GM18517 (cell line): ENCODE data around the gene ARHGAP24.

Experiments
- ATAC-seq: cut with Tn5 transposase; IDR thresholded peaks from one replicate; pipeline ENCODE4 v1.9.1; 2021; ENCODE audit warnings: mild to moderate bottlenecking, moderate library complexity; ENCODE audit not compliant: unreplicated experiment

ARHGAP24 gene

DNA sequence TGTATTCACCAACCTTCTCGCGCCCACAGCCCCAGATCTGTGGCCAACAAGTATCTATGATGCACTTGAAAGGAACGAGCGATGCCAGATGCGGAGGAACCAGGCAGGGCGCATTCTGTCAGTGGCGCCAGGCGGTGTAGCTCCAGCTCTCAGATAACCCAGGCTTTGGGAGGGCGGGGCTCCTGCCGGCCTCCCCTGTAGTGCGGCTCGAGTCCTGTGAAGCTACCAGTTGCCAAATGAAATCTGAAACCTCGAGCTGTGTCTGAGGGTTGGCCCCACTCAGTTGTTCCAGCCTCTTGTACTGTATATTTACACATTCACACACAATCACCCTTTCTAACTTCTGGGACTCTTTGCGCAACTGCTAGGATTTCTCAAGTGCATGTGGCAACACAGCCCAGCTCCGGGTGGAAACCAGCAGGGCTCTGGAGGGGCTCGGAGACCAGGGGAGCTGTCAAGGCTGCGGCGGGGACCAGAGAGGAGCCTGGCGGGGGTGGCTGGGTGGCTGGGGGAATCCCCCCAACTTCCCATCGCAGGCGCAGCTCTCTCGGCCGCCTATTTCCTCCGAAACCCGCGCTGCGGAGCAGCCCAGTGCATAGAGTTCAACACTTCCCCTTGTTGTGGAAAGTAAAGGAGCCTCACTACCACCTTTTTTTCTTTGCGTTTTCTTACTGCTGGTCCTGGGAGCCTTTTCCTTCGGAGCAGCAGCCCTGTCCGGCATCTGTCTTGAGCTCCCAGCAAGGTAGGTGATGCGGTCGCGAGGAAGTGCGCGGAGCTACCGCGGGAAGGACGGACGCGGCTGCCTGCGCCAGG, at the start of gene ARHGAP24:
TSS of gene ARHGAP24 (plus strand) at position 333 of the 813 bp plus-strand sequence.
- ATAC-seq = peak; percentile 95

DNA sequence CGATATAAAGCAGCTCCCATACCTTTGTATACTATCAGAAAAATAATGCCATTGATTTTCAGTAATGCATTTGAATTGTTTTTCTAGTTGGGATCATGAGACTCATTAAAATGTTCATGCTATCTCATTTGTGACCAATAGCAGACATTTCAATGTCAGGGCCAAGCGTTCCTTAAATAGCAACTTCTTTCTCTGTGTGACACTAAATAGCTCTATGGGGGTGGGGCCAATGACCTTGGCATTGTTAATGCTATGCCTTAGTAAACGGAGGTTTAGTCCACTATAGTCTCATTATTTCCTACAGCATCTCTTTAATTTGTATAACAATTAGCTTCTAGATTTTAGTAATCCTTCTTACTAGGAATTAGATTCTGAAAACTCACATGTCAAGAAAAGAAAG, 48.6 kb upstream of the ARHGAP24 start:
- no peak for ATAC-seq

DNA sequence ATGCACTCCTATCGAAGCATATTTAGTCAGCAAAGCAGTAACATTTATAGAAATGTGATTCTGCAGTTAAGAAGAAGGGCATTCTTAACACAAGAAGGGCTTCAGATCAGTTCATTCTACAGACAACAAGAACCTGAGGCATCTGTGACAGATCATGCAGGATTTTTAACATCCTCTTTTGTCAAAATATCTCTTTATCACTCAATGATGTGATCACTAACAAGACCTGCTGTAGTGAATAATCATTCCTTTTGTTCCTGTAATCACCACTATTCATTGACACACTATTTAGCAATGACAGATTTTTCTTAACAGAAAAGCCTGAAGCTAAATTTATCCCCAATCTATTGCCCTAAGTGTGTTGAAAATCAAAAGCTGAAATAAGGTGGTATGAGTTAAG, 47.8 kb upstream of the ARHGAP24 start:
- no peak for ATAC-seq

DNA sequence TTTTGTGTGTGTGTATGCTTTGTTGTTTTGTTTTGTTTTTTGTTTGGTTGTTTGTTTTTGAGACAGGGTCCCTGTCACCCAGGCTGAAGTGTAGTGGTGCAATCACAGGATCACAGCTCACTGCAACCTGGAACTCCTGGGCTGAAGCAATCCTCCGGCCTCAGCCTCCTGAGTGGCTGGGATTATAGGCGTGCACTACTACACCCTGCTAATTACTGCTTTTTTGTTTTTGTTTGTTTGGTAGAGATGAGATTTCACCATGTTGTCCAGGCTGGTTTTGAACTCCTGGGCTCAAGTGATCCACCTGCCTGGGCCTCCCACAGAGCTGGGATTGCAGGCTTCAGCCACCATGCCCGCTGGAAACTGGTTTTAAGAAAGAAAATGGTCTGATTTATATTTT, 44.7 kb upstream of the ARHGAP24 start:
- ATAC-seq = no peak

DNA sequence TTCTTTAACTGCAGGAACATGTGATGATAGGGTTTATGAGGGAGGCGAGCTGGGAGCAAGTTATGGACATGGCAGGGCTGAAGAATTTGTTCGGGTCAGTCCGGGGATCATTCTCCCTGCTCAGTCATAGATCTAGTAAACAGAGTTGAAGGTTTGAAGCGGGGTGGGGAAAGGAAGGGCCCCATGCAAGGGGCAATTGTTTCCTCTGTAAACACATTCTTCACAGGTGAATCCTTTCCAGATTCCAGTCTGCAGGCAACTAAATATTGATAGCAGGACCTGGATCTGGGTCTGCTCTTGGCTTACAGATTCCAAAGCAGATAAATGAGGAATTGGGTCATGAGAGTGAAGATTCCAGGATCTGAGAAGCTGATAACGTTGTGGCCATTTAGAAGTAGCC, 44.3 kb upstream of the ARHGAP24 start:
- ATAC-seq = no peak

DNA sequence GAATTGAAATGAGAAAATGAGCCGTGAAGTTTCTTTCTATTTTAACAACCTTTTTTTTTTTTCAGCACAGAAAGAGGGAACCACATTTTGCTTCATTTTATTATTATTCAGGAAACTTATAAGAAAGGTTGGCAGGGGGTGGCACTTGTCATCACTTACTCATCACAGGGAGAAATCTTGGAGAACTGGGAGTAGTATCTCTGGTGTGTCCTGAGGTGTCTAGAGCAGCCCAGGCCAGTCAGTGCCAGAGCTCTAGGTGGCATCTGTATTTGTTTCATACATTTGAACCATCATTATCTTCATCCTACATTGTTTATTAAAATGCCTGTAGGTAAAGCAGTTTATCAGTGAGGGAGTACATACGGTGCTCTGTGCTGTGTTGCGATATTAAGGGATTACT, 43.8 kb upstream of the ARHGAP24 start:
- ATAC-seq = no peak

DNA sequence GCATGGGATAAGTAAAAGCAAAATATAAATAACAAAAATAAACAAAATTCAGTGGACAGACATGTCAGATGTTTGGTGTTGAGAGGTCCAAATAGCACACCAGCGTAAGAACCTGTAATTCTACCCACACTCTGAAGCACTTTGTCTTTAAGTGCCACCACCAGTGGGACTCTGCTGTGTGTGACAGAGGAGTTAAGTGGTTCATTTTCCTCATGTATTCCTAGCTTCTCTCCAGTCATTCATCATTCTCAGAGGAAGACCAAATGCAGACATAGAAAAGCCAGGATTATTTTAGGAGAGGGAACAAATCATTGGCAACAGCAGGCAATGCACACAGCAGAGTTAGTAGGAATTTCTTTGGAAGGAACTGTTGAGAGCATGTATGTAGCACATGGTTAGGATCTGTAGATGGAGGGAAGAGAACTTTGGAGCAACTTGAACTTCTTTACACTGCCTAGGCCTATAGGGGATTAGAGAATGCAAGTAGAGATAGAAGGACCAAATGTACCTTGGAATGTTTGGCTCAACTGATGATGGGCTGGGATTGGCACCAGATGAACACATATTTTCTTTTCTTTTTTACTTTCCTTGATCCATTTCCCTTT, 43.0 kb upstream of the ARHGAP24 start:
- no peak for ATAC-seq

DNA sequence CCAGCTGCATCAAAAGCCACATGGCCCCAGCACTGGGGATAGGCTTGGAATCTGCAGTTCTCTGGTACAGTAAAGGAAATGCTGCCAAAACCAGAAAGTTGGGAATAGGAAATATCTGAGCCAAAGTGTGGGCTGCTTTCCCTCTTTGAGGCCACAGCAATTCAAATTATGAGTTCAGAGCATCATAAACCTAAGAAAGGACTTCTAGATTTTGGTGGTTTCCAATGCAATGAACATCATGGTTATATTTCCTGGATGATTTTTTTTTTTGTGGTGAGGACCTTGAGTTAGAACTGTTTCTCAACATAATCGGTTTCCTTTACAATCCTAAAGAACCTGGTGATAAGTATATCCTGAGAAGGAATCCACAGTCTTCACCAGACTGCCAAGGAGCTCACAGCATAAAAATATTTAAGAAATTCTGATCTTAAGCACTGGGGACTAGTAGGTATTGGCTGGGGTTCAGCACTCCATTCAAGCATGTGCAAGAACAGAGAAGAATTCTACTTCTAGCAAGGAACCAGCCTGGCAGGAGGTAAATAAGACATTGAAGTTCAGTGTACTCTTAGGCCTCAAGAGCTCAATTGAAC, 29.8 kb upstream of the ARHGAP24 start:
- ATAC-seq = no peak

DNA sequence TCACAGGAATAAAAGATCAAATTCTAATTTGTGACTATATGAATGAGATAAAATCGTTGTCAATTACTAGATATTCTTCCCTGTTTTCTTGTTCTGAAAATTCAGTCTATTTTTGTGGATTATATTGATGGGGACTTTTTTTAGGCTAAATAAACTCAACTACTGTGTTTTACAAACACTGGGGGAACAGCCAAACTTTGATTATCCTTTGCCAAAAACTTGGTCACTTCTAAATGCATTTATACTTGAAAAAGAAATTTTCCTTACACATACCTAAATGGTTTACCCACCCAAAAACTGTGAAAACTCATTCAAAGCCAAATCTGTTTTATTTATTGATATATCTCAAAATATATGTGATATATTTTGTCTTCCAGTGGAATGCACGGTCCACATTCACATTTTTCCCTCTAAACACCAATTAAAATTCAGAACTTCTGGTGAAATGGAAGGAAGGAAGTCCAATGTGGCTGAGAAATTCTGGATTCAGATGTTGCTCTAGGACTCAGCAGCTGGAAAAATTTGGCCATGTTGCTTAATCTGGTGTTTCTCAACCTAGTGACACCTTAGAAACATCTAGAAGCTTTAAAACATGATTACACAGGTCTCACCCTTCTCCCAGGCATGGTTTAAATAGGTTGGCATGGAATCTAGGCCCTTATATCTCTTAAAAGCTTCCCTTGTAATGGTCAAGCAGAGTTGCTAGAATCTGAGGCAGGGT, 28.6 kb upstream of the ARHGAP24 start:
- ATAC-seq = no peak

DNA sequence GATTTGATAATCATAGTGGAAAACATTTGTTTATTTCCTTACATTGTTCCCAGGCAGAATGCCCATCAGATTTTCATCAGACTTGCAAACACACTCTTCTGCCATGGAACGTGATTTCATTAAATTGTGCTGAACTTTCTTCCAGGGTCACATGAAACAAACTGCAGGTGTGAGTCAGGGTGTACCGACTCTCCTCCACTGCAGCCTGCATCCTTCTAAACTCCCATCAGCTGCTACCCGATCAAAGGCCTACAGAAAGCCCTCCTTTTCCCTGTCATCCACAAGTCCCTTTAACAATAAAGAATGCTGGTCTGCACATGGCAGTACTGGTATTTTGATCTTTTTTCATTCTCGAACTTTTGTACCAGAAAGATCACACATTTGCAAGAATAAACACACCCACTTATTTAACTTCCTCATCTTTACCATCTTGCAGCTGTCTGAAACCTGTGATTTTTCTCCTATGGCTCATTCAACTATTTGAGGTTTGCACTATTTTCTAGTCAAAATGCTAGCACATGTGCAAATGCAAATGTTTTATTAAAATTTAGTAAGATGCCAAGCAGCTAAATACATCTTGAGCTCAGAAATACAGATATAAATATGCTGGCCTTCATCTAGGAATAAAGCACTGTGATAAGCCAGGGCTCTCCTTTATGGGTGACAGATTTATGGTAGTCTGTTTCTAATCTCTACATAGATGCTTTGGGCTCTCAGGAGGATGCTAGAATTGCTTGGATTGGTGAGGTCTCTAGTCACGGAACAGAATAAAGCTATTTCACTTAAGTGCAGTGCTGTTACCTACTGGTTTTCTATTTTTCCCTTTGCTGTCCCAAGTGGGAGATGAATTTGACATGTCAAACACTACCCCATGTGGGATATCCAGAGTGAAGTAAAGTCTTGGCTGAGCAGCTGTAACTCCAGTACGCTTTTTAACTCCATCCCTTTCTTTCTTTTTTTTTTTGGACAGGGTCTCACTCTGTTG, 25.8 kb upstream of the ARHGAP24 start:
- no peak for ATAC-seq

DNA sequence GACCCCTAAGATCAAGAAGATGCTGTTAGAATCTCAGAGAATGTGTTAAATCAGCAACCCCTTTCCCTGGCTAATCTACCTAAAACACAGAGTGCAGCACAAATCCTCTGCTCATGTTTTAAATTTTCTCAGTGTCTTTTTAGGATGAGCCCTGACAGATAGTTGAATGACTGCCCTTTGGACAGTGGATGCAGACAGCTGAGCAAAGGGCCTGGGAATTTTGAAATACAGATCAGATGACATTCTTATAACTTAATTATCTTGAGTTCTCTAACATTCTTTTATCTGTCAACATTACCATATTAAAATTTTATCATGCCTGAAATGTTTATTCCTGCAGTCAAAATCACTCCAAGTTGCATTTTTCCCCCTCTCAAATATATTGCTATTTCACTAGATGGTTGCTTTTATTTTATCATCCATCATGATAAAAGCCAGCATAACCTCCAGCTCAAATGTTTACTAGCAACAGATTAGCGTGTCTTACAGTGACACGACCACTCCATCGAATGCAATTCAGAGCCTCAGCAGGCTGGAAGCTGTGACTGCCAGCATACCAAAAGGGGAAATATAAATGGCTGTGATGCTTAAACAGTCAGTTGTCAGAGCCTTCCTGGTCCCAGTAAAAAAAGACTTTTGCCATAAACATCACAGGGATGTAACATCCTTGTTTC, 22.8 kb upstream of the ARHGAP24 start:
- no peak for ATAC-seq

DNA sequence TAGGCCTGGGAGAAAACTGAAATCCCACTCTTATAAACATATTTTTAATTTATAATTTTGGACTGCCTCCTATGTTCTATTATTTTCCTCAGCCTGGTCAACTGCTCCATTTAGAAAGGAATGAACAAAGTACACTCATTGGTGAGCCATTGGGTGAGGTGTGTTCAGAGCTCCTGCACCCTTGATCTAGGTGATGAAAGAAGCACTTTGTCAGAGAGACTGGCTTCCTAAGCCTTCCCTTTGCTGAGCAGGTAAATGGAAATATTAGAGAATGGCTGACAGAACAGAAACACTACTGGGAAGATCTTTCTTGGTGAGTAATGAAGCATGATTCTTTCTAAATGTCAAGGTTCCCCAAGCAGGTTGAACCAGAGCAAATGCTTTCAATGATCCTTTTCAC, 19.0 kb upstream of the ARHGAP24 start:
- no peak for ATAC-seq

DNA sequence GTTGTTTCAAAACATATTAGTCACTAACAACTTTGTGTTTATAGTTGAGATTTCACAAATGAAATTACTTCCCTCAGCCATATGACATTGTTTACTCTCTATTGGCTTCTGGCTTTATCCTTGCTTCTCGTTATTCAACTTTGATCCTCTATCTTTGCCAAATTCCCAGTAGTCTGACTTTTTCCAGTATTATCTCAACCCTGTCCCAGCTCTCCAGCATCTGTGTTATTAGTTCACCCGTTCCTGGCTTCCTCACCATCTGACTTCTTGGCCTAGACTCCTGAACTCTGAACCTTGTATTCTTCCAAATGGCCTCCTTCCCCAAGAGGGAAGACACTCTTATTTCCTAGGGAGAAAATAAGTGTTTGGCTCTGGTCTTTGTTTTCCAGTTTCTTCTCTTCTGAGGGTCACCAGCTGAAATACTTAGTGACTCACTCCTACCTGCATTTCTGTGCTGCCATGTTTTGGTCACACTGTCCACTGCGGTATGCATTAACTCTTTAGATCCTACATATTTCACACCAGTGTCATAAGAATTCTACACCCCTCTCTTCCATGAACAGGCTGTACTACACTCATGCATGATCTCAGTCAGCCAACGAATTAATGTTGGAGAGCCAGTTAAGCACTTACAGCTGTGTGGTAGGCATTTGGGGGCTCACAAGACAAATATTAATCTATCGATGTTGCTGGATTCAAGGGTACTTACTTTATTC, 17.0 kb upstream of the ARHGAP24 start:
- no peak for ATAC-seq

DNA sequence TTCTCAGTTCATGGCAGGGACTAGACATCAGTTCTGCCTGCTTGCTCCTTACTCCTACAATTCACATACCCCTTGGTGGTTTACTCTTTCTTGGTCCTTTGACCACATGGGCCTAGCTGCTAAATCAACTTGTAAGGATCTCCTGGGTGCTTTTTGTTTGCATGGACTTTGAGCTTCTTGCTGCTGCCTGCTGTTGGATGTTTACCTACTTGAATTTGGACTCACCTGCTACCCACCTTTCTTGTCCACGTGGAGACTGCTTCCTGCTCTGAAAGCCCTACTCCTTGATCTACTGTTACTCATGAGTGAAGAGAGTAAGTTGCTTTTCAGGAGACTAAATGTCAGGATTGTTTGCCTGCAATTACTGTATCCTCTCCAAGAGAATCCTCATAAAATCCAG, 15.2 kb upstream of the ARHGAP24 start:
- no peak for ATAC-seq

DNA sequence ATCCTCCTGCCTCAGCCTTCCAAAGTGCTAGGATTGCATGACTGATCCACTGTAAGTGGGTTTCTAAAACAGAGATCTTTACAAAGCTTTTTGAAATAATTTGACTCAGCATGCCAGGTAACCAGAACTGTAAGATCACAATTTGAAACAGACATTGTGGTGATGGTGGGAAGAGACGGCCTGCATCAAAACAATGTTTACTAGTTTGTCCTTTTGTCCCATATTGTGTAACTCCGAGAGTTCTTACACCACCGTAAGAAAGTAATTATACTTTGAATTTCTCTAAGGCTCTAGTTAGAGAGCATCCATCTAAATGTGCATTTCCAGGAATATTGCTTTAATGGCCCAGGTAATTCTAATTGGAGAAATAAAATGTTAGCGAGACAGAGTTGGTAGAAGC, 594 bp upstream of the ARHGAP24 start:
- no peak for ATAC-seq

DNA sequence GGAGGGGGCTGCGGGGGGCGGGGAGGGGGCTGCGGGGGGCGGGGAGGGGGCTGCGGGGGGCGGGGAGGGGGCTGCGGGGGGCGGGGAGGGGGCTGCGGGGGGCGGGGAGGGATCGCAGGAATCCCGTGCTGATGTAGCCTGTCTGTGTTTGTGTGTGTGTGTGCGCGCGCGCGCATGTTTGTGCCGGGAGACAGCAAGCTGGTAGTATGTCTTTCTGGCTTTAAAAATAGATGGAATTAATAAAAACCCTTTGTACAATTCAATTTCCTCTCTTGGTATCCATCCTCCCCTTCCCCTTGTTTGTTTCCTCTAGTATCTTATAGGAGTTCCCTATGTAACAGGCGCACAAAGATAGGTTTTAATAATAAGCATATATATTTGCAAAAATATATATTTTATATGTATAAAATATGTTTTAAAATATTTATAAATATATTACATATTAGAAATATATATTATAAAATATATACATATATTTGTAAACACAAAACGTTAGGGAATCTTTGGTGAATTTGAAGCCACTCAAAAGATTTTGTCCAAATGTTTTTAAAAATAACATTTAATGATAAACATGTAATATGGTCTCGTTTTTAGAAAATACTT, 782 bp downstream of the ARHGAP24 start:
- ATAC-seq = no peak

DNA sequence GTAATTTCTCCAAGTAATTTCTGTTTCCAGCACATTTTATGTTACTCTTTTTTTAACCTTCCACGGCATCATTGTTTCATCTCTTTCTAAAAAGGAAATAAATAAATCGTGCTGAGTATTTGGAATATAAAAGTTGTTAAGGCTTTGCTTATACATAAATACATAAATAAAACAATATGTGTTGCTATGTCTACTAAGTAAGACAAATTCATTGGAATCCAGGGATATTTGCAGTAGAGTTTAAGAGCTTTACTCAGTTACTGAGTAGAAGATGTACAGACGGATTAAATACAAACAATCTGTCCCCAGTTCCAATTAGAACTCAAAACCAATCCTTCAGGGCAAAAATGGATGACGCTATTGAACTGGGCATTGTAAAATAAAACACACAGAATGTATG, 1.4 kb downstream of the ARHGAP24 start:
- no peak for ATAC-seq

DNA sequence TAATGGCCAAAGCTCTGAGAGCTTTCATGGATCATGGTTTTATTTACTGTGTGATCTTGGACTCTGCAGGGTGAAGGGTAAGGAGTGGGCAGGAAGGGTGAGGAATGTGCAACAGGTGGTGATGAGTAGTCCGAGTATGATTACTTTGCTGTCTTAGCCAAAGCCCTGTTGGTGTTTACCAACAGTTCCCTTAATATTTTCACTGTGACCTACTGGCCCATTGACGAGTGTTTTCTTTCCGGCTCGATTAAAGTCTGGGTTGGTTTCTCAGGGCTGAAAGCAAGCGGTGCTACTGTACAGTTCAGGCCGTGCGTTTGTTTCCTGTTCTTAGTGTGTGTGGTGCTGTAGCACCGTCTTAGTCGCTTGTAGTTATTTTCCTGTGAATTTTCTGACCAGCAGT, 2.6 kb downstream of the ARHGAP24 start:
- ATAC-seq = no peak

DNA sequence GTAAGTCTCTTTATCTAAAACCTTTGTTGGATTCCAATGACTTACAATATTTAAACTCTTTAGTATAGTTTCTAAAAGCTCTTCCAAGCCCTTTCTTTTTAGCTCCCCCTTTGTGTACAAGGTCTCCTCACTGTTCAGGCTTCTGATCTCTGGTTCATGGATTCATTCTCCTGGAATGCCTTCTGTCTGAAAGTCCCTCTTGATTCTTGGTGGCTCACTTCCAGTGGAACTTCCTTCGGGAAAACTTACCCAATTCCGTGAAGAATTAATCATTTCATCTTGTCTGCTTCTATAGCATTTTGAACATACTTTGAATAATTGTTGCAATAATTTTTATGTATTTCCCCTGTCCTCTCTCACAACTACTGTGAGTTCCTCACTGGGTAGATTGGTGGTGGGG, 3.6 kb downstream of the ARHGAP24 start:
- no peak for ATAC-seq
